CD4-positive, alpha-beta T cell treated with Interleukin-10 for 1 hour (primary cell): Measurements from ENCODE around the gene STOX2.
"Not testable (repeated sequence)": the region's sequence is repeated elsewhere in the genome, so short reads cannot be mapped to it uniquely, and the experiment has no call there.

Source experiments
- DNase-seq: peaks from one replicate; pipeline ENCODE4 v3.0.0-alpha.2; 2020

Gene STOX2

DNA sequence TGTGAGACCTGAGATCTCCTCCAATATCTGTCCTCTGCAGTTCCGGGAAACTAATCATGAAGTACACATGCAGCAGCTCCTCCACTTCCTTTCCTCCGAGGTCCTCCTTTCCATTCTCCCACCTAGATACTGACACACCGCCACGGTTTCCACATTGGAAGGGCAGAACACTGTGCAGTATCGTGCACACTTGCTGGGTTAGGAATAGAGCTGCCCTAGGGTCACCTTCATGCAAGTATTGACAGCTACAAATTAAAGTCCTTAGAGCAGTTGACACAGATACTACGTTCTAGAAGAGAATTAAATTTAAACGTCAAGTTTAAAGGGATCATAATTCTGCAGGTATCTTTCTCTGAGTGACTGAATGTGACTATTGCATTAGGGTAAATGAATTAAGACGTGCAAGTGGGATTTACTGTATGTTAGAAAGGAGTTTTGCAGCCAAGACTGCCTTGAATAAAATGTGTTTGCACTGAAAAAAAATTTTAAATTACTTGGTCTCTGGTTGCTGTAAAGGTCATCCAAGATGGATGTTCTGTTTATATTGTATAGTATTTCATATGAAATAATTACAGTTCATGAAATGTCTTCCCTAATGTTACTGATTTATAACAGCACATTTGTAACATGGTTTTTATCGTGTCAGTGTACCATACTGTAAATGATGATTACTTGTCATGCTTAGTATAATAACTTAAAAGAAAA lies 117.7 kb downstream of the STOX2 start:
- no peak for DNase-seq

DNA sequence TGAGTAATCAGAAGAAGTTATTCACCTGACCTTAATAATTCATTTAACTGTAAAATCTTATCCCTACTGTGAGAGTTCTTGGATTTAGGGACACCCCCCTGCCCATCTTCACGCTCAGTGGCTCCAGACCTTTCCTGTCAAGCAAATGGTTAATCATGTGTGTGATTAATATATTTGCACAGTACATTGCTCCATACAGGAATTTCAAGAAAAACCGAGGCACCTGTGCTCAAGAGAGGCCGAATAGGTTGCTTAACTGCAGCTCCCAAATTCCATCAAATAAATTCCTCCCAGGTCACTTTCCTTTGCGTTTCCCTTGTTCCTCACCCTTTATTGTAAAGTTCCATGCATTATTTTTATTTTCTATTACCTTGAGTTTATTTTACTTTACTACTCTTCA lies 119.5 kb downstream of the STOX2 start:
- no peak for DNase-seq

DNA sequence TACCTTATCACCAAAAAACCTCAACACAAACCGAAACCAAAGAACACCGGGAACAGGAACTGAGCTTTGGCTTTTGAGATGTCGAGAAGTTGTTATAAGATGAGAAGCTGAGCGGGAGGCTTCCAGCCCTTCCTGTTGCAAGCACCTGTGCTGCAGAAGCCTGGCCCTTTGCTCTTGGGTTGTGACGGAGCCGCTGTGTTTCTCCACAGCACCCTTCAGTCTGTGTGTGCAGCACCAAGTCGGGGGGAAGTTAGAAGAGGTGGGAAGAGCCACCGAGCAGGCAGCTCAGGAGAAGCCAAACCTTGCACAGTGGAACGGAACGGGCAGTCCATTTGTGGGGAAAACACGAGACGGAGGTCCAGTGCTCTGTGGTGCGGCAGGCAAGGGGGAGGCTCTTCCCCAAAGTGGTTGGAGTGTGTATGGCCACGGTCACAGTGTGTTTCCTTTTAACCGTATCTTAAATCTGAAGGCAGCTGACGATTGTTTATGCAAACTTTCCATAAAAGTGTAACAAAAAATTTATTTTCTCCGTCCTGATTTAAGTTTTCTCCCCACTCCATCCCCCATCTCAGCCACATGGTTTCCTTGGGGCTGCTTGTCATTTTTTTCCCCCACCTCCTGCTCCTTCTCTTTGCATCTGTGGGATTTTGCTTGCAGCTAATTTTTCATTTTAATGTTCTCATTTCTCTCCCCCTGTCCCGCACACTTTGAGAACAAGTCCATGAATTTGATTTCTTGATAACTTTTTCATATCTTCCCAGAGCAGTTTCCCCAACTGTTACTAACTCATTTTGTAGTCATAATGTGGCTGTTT lies 123.7 kb downstream of the STOX2 start:
- no peak for DNase-seq

DNA sequence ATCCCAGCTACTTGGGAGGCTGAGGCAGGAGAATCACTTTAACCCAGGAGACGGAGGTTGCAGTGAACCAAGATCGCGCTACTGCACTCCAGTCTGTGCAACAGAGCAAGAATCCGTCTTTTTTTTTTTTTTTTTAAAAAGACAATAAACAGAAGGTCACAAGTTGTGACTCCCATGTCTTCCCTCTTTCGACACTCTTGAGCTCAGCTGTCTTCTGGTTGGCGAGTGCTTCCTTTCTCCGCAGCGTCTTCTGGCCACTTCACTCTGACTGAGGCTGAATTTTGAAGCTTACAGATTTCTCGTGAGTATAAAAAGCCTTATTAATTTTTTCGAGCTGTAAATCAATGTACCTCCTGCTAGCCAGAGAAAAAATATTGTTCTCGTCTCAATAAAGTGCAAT lies 124.9 kb downstream of the STOX2 start:
- no peak for DNase-seq

GRCh38 chr4:184030764-184031163 lies 125.7 kb downstream of the STOX2 start:
- no peak for DNase-seq

DNA sequence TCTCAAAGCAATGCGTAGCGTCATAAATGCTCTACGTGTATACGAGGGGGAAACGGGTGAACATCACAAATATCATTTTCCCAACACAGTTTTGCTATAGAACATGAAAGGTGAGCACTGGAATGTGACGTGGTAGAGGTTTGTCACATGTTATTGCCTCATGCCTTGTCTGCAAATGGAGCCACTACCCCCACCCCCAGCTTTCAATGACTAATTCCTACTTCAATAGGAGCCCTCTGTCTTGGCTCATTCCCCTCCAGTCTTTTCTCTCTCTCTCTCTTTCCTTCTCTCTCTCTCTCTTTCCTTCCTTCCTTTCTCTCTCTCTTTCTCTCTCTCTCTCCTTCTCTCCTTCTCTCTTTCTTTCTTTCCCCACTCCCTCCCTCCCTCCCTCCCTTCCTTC lies 127.0 kb downstream of the STOX2 start:
- DNase-seq = no peak

- DNase-seq = no peak
Measured at GRCh38 chr4:184039963-184040383, 134.9 kb downstream of the STOX2 start.

DNA sequence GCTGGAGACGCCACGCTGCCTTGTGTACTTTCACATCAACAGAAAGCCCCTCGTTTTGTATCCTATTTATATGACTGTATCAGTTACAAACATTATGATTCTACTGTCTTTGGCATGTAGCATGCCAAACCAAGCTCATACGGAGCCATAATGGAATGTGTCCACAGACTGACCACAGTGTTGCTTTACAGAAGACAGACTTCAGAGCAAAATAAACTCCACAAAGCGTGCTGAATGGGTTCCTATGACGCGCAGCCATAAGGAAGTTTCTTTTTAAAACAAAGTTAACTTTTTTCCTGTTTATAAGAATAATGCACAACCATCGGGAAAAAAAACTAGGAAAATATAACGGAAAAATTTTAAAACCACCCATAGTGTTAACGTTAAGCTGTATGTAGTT lies 136.0 kb downstream of the STOX2 start:
- DNase-seq = no peak

DNA sequence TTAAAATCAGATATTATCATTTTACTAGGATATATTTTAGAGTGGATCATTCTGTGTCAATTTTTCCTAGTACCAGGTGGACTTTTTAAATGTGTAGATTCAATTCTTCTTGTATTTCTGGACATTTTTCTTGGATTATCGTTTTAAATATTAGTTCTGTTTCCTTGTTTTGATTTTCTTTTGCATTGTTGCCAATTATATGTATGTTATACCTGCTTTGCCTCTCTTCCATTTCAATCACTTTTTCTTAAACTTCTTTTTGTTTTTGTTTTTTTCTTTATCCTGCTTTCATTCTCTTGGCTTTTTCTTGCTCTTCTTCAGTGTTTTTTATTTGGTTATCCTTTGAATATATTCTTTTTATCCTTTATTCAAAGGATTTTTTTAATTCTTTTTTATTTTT lies 141.0 kb downstream of the STOX2 start:
- no peak for DNase-seq

- not testable (repeated sequence) for DNase-seq
Measured at GRCh38 chr4:184051262-184051661, 146.2 kb downstream of the STOX2 start.

DNA sequence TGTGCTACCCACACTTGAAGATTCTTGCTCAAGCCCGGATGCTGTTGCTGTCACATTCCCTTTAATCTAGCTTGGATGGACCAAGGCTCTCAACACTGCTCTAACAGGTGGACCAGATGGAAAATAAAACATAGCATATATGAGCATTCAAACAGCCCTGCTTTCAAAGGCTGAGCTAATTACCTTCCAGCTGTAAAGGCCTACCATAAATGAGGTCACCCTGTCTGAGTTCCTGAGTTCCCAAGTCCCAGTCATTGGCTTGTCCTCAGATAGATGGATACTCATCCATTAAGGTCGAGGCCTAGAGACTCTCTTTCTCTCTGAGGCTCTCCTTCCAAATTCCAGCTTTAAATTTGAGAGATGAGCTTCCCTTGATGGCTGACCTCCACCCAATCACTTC lies 147.5 kb downstream of the STOX2 start:
- no peak for DNase-seq

DNA sequence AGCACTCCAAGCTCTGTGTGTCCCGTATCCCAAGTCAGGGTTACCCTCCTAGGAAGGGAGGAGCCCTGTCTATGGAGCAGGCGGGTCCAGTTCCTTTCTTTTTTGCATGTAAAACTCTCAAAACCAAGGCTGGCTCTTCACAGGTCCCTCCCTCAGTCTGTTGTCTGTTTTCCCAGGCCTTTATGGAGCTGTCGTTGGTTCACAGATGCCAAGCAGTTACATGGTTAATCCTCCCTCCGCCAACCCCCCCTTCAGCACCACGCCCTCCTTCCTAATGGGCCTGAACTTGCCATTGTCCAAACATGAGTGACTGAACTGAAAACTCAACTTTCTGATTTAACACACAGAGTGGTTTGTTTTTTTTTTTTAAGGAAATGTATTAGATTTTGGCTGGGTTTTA lies 148.3 kb downstream of the STOX2 start:
- no peak for DNase-seq

DNA sequence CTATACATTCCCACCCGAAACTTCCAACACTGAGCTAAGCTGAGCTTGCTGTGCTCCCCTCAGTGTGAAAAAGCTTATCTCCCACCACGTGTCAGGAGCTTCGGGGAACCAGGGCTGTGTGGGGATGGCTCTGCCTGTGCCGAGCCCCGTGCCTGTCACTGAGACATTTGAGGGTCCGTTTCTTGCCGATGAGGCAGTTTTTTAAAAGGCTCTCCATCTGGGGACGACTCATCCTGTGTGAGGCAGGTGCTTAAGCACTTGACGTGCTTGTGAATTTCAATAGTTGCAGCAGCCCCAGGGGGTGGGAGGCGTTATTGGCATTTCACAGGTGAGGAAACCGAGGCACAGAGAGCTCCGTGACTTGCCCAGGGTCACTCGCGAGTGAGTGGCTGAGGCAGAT lies 151.8 kb downstream of the STOX2 start:
- no peak for DNase-seq

- no peak for DNase-seq
Measured at GRCh38 chr4:184058026-184058425, 152.9 kb downstream of the STOX2 start.

- no peak for DNase-seq
Measured at GRCh38 chr4:184059099-184059498, 154.0 kb downstream of the STOX2 start.

DNA sequence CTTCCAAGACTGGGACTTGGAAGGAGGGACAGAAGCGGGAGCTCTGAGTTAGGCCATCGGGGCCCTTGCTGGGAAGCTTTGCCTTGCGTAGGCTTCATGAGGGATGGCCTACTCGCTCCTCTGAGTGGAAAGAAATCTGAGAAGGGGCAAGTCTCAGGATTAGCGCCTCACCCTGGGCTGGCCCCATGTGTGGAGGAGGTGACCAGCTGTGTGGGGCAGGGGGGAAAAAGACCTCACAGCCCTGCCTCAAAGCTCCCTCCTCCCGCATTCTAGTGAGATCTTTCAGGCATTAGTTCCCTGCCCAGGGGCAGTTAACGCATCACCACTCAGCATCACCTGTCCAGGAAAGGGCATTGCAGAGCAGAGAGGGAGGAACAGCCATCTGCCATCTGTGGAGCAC lies 156.5 kb downstream of the STOX2 start:
- DNase-seq = no peak

DNA sequence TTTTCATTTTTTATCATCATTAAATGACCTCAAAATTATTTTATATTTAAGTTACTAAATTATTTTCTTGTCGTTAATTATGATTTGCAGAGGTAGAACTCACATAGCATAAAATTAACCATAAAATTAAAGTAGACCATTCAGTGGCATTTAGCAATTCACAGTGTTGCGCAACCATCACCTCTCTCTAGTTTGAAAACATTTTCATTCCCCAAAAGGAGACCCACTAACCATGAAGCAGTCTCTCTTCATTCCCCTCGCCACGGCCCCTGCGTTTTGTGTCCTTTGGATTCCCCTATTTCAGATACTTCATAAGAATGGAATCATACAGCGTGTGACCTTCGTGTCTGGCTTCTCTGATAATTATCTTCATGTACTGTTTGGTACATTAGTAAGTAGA lies 157.7 kb downstream of the STOX2 start:
- no peak for DNase-seq

DNA sequence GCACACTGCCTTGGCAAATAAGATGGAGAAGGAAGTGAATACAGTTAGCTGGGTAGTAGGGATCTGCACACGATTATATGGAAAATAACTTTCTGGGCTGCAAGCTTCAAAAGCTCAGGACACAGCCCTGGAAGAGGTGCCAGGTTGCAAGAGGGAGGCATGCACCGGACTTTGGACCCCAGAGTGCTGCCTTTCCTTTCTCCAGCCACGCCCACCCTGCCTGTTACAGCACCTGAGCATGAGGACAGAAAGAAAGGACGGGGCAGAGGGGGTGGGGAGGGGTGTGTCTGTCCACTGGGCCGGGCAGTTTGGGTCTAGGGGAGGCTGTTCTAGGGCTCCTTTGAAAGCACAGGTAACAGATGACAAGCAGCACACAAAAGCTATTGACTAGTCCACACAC lies 159.8 kb downstream of the STOX2 start:
- DNase-seq = no peak

DNA sequence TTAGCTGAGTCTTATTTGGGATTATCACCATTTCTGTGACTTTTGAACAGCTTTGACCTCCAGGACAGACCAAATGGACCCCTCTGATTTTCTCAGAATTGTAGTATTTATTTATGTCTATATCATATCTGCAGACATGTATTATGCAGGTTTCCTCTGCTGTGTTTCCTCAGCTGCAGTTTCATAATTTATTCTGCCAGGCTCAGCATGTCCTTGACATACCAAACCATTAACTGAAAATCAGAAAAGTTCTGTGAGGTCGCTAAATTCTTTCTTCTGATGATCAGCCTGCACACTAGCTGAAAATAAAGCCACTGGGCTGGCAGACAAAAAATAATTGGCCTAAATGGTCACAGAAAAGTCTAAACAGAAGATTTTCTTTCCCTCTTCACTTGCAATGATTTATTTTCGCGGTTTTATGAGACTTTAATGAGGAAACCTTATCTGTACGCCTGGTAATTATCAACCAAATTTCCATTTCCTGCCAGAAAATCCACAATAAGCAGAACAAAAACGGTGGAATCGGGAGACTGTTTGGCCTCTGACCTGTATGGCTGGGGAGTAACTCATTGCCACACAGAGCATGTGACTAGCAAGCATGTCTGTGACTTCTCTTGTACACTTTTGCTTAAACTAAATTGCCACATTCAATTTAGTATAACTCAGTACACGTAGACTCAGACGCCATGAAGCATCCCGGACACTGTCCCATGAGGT lies 161.6 kb downstream of the STOX2 start:
- DNase-seq = no peak

DNA sequence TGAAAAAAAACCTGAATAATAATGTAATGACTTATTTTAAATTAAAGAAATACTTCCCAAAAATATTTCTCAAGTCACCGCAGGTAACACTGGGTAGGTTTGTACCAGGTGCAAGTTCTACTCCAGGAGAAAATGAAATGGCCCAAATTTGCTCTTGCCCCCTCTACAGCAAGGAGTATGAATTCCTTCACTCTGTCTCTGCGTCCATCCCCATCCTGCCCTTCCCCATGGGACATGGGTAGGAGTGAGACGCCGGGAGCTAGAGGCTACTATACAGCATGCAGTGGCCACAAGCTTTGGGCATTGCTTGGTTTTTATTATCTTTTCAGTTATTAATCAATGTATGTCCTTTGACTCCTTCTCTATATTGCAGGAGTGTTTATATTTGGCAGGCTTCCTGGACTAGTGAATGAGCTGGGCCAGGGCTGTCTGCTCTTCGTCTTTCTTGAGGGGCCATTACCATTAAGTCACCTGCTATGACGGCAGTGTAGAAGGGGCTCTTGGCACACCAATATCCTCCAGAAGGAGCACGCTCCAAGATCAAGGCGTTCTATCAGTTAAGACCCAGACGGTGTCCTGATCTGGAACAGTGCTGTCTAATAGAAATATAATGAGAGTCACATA lies 162.9 kb downstream of the STOX2 start:
- no peak for DNase-seq
